ENCODE data around the gene MICU1.
A peak's percentile ranks its signal among the peaks of the same experiment; 100 is the strongest.

MICU1 gene

DNA sequence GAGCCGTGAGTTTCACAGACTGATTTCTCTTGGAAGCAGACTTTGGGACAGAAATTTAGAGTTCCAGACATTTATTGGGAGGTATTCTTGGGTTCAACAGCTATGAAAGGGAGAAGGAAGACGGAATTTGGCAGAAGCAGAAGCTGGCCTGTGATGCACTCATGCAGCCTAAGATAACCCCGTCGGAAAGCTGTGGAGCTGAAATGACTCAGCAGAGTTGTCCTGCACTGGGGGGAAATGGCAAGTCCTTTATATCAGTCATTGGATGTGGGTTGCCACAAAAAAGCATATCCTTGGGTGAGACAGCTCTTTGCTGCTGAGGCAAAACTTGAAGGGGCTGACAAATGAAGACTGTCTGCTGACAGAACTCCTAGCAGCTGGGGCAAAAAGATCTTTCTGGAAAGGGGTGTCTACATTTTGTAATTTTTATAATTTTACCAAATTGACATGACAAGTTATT, 11.5 kb upstream of the MICU1 start:
- no peak overlapping the region for H3K27ac ChIP-seq (ENCODE audit: poor library complexity, severe bottlenecking)
- H3K4me1 ChIP-seq (ENCODE audit: insufficient read depth, poor library complexity, severe bottlenecking) = no peaks in the 10 kb centered on the region
- DNase-seq (ENCODE audit: low spot score) (no peak), ATAC-seq (ENCODE audit: low read depth) (no peak)
- H3K9me3 ChIP-seq (ENCODE audit: severe bottlenecking) = no peaks in the 10 kb centered on the region
- no peak overlapping the region for H3K4me3 ChIP-seq (ENCODE audit: severe bottlenecking)
- TF ChIP-seq, protein P1, sequence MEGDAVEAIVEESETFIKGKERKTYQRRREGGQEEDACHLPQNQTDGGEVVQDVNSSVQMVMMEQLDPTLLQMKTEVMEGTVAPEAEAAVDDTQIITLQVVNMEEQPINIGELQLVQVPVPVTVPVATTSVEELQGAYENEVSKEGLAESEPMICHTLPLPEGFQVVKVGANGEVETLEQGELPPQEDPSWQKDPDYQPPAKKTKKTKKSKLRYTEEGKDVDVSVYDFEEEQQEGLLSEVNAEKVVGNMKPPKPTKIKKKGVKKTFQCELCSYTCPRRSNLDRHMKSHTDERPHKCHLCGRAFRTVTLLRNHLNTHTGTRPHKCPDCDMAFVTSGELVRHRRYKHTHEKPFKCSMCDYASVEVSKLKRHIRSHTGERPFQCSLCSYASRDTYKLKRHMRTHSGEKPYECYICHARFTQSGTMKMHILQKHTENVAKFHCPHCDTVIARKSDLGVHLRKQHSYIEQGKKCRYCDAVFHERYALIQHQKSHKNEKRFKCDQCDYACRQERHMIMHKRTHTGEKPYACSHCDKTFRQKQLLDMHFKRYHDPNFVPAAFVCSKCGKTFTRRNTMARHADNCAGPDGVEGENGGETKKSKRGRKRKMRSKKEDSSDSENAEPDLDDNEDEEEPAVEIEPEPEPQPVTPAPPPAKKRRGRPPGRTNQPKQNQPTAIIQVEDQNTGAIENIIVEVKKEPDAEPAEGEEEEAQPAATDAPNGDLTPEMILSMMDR (IDR thresholded peaks at IDR 0.05; ENCODE audit: poor library complexity, severe bottlenecking) = no peak
- no peaks in the 10 kb centered on the region for H3K27me3 ChIP-seq (ENCODE audit: insufficient read depth, poor library complexity, severe bottlenecking)
- H3K36me3 ChIP-seq (ENCODE audit: low read depth) = no peaks in the 10 kb centered on the region

- no peaks in the 10 kb centered on the region for H3K27me3 ChIP-seq (ENCODE audit: insufficient read depth, poor library complexity, severe bottlenecking)
- DNase-seq (ENCODE audit: low spot score) = no peak
- H3K9me3 ChIP-seq (ENCODE audit: severe bottlenecking) = no peaks in the 10 kb centered on the region
- ATAC-seq (ENCODE audit: low read depth) = no peak
- TF ChIP-seq, protein P1 (IDR thresholded peaks at IDR 0.05; ENCODE audit: poor library complexity, severe bottlenecking) = no peak
- H3K27ac ChIP-seq (ENCODE audit: poor library complexity, severe bottlenecking) = no peak overlapping the region
- no peaks in the 10 kb centered on the region for H3K36me3 ChIP-seq (ENCODE audit: low read depth)
- H3K4me3 ChIP-seq (ENCODE audit: severe bottlenecking) = no peak overlapping the region
- no peaks in the 10 kb centered on the region for H3K4me1 ChIP-seq (ENCODE audit: insufficient read depth, poor library complexity, severe bottlenecking)
Observed at GRCh38 chr10:72630144-72630543, 4.3 kb upstream of the MICU1 start.

DNA sequence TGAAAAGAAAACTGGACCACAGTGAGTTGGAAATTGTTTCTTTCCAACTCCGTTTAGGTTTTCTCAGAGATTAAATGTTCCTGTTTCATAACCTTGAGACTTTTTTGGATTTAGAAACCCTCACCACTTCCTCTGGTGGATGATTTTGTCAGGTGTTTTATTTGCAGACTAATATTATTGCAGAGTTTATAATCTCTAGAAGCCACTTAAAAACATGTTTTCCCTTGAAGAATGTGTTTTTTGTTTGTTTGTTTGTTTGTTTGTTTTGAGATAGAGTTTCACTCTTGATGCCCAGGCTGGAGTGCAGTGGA, 520 bp upstream of the MICU1 start:
- Histone ChIP-seq H3K36me3 (ENCODE audit: low read depth) (no peaks in the 10 kb centered on the region), H3K27me3 (ENCODE audit: insufficient read depth, poor library complexity, severe bottlenecking) (no peaks in the 10 kb centered on the region), H3K4me3 (ENCODE audit: severe bottlenecking) (peak overlapping the region; percentile 77), H3K4me1 (ENCODE audit: insufficient read depth, poor library complexity, severe bottlenecking) (peaks cover 10% of the 10 kb centered on the region), H3K9me3 (ENCODE audit: severe bottlenecking) (no peaks in the 10 kb centered on the region), H3K27ac (ENCODE audit: poor library complexity, severe bottlenecking) (peak overlapping the region; percentile 29)
- no peak for DNase-seq (ENCODE audit: low spot score)
- no peak for ATAC-seq (ENCODE audit: low read depth)
- TF ChIP-seq, protein P1 (IDR thresholded peaks at IDR 0.05; ENCODE audit: poor library complexity, severe bottlenecking) = no peak

- ATAC-seq (ENCODE audit: low read depth) (peak; percentile 2; the same call in 1 of the 3 replicates), DNase-seq (ENCODE audit: low spot score) (no peak)
- Histone ChIP-seq H3K9me3 (ENCODE audit: severe bottlenecking) (no peaks in the 10 kb centered on the region), H3K4me1 (ENCODE audit: insufficient read depth, poor library complexity, severe bottlenecking) (peaks cover 10% of the 10 kb centered on the region), H3K27me3 (ENCODE audit: insufficient read depth, poor library complexity, severe bottlenecking) (no peaks in the 10 kb centered on the region), H3K36me3 (ENCODE audit: low read depth) (no peaks in the 10 kb centered on the region), H3K27ac (ENCODE audit: poor library complexity, severe bottlenecking) (peak overlapping the region; percentile 29), H3K4me3 (ENCODE audit: severe bottlenecking) (peak overlapping the region; percentile 77)
- TF ChIP-seq, protein P1 (IDR thresholded peaks at IDR 0.05; ENCODE audit: poor library complexity, severe bottlenecking) = no peak
Observed at GRCh38 chr10:72625276-72625607, 637 bp downstream of the MICU1 start.

DNA sequence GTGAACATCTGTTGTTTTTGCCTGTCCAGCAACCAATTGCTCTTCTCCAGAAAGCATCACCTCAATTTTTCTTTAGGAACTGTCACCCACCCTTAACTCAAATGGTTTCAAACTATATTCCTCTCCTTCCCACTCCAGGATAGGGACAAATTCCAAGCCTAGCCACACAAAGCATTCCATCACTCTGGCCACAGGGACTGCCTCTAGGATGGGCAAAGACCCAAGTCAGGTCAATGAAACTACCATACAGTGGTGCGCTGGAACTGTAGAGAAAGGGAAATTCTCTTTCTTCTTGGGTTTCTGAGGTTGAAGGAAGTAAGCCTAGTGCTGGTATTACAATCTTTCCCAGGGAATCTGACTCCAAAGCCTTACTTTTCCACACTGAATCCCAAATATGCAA, 3.6 kb downstream of the MICU1 start:
- no peak for ATAC-seq (ENCODE audit: low read depth)
- H3K27me3 ChIP-seq (ENCODE audit: insufficient read depth, poor library complexity, severe bottlenecking) = no peaks in the 10 kb centered on the region
- DNase-seq (ENCODE audit: low spot score) = no peak
- no peak overlapping the region for H3K4me3 ChIP-seq (ENCODE audit: severe bottlenecking)
- H3K36me3 ChIP-seq (ENCODE audit: low read depth) = no peaks in the 10 kb centered on the region
- H3K9me3 ChIP-seq (ENCODE audit: severe bottlenecking) = no peaks in the 10 kb centered on the region
- TF ChIP-seq, protein P1 (IDR thresholded peaks at IDR 0.05; ENCODE audit: poor library complexity, severe bottlenecking) = no peak
- H3K27ac ChIP-seq (ENCODE audit: poor library complexity, severe bottlenecking) = no peak overlapping the region
- H3K4me1 ChIP-seq (ENCODE audit: insufficient read depth, poor library complexity, severe bottlenecking) = peaks cover 10% of the 10 kb centered on the region
